ENCODE data around the gene XPR1. TPM values are rescaled to one million over a fixed set of nuclear protein-coding genes. Genes with fewer than 3 reads are reported as not detected.

XPR1 gene
- total RNA-seq, 1 donor from 2014 or later, result 35.2 TPM

DNA sequence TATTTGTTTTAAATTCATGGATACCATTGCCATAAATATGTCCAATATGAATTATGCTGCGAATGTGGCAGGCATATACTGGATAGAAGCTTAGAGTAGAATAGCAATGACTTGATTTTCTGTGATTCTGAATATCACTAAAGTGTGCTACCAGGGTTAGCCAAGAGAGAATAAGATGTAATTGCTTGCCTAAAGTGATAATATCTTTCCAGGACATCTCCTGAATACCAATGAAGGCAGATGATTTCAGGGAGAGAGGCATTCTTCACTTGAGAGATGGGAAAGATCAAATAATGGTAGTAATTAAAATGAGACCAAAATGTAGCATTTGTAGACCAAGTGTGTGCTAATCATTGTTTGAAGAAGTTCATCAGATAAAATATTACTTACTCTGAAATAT is 227.5 kb downstream of the XPR1 start:
- no peak overlapping the region for H3K4me2 ChIP-seq (ENCODE audit: low read length)
- H3K4me1 ChIP-seq (ENCODE audit: insufficient read depth, low read length), result peaks cover 4% of the 10 kb centered on the region
- no peak for DNase-seq (ENCODE audit: low read depth)
- H3K27me3 Mint-ChIP-seq (ENCODE audit: low read depth, unreplicated experiment), result no peaks in the 10 kb centered on the region
- H3K27me3 ChIP-seq (ENCODE audit: insufficient read depth, low read length), result no peaks in the 10 kb centered on the region
- no peak overlapping the region for H3K4me3 ChIP-seq (ENCODE audit: insufficient read depth, low read depth, low read length)
- no peaks in the 10 kb centered on the region for H3K9me3 Mint-ChIP-seq (ENCODE audit: unreplicated experiment)
- no peaks in the 10 kb centered on the region for H3K9me3 ChIP-seq (ENCODE audit: insufficient read depth, low read depth, low read length)
- peaks cover 7% of the 10 kb centered on the region for H3K4me1 Mint-ChIP-seq (ENCODE audit: low read depth, unreplicated experiment)
- no peak overlapping the region for H3K27ac ChIP-seq (ENCODE audit: low read depth, low read length)
- H3K36me3 ChIP-seq (ENCODE audit: insufficient read depth, low read length), result no peaks in the 10 kb centered on the region
- no peak for FAIRE-seq
- no peak overlapping the region for H3K4me3 Mint-ChIP-seq (ENCODE audit: unreplicated experiment)
- H3K9ac ChIP-seq (ENCODE audit: low read length), result no peak overlapping the region
- H3K27ac Mint-ChIP-seq (ENCODE audit: unreplicated experiment), result no peak overlapping the region
- no peaks in the 10 kb centered on the region for H4K20me1 ChIP-seq (ENCODE audit: insufficient read depth, low read length)
- no peak overlapping the region for H2AFZ ChIP-seq (ENCODE audit: low read depth, low read length)
- no peaks in the 10 kb centered on the region for H3K79me2 ChIP-seq (ENCODE audit: insufficient read depth, low read length)
- TF ChIP-seq, protein P1, sequence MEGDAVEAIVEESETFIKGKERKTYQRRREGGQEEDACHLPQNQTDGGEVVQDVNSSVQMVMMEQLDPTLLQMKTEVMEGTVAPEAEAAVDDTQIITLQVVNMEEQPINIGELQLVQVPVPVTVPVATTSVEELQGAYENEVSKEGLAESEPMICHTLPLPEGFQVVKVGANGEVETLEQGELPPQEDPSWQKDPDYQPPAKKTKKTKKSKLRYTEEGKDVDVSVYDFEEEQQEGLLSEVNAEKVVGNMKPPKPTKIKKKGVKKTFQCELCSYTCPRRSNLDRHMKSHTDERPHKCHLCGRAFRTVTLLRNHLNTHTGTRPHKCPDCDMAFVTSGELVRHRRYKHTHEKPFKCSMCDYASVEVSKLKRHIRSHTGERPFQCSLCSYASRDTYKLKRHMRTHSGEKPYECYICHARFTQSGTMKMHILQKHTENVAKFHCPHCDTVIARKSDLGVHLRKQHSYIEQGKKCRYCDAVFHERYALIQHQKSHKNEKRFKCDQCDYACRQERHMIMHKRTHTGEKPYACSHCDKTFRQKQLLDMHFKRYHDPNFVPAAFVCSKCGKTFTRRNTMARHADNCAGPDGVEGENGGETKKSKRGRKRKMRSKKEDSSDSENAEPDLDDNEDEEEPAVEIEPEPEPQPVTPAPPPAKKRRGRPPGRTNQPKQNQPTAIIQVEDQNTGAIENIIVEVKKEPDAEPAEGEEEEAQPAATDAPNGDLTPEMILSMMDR (IDR thresholded peaks at IDR 0.05; ENCODE audit: insufficient read depth, low read depth, low read length), result no peak
- TF ChIP-seq EZH2 (IDR thresholded peaks at IDR 0.05; ENCODE audit: insufficient read depth, low read length), result no peak
- H3K36me3 Mint-ChIP-seq (ENCODE audit: low read depth, unreplicated experiment), result no peaks in the 10 kb centered on the region

DNA sequence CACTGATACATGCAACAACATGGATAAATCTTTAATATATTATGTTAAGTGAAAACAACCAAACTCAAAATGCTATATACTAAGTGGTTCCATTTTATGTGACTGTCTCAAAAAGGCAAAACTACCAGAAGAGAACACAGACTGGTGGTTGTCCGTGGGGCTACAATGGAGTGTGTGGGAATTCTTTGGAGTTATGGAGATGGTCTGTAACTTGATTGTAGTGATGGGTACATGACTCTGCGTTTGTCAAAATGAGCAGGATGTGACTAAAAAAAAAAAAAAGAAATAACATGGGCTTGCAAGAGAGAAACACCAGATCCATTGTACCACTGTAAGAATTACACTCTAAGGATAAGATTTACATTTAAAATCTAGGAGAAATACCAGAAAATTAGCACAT is 228.7 kb downstream of the XPR1 start:
- Histone ChIP-seq H3K4me2 (ENCODE audit: low read length) (no peak overlapping the region), H3K4me1 (ENCODE audit: insufficient read depth, low read length) (no peaks in the 10 kb centered on the region), H2AFZ (ENCODE audit: low read depth, low read length) (no peak overlapping the region), H3K4me3 (ENCODE audit: insufficient read depth, low read depth, low read length) (no peak overlapping the region), H3K9ac (ENCODE audit: low read length) (no peak overlapping the region), H3K79me2 (ENCODE audit: insufficient read depth, low read length) (no peaks in the 10 kb centered on the region), H3K27ac (ENCODE audit: low read depth, low read length) (no peak overlapping the region), H3K9me3 (ENCODE audit: insufficient read depth, low read depth, low read length) (no peaks in the 10 kb centered on the region), H3K27me3 (ENCODE audit: insufficient read depth, low read length) (no peaks in the 10 kb centered on the region), H3K36me3 (ENCODE audit: insufficient read depth, low read length) (no peaks in the 10 kb centered on the region), H4K20me1 (ENCODE audit: insufficient read depth, low read length) (no peaks in the 10 kb centered on the region)
- FAIRE-seq (no peak), DNase-seq (ENCODE audit: low read depth) (no peak)
- Mint-ChIP-seq H3K27ac (ENCODE audit: unreplicated experiment) (no peak overlapping the region), H3K4me1 (ENCODE audit: low read depth, unreplicated experiment) (peaks cover 3% of the 10 kb centered on the region), H3K4me3 (ENCODE audit: unreplicated experiment) (no peak overlapping the region), H3K27me3 (ENCODE audit: low read depth, unreplicated experiment) (no peaks in the 10 kb centered on the region), H3K36me3 (ENCODE audit: low read depth, unreplicated experiment) (no peaks in the 10 kb centered on the region), H3K9me3 (ENCODE audit: unreplicated experiment) (no peaks in the 10 kb centered on the region)
- TF ChIP-seq, protein P1 (IDR thresholded peaks at IDR 0.05; ENCODE audit: insufficient read depth, low read depth, low read length), result no peak
- no peak for TF ChIP-seq EZH2 (IDR thresholded peaks at IDR 0.05; ENCODE audit: insufficient read depth, low read length)

DNA sequence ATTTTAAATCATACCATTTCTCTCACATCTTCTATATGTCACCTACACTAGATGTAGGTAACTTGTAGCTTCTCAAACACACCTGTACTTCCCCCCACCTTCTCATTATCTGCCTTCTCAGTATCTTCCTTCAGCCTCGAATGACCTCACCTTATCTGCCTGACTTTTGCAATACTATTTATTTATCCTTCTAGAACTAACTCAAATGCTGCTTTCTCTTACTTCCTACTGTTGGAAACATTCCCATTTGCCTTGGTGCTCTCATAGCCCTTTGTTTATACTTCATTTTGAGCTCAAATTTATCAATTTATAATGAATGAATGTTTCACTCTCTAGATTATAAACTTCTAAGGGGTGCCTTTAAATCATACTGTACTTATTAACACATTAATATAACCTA is 230.5 kb downstream of the XPR1 start:
- Histone ChIP-seq H4K20me1 (ENCODE audit: insufficient read depth, low read length) (no peaks in the 10 kb centered on the region), H3K4me2 (ENCODE audit: low read length) (no peak overlapping the region), H3K27me3 (ENCODE audit: insufficient read depth, low read length) (no peaks in the 10 kb centered on the region), H3K9me3 (ENCODE audit: insufficient read depth, low read depth, low read length) (no peaks in the 10 kb centered on the region), H3K4me1 (ENCODE audit: insufficient read depth, low read length) (no peaks in the 10 kb centered on the region), H3K36me3 (ENCODE audit: insufficient read depth, low read length) (no peaks in the 10 kb centered on the region), H3K9ac (ENCODE audit: low read length) (no peak overlapping the region), H3K4me3 (ENCODE audit: insufficient read depth, low read depth, low read length) (no peak overlapping the region), H2AFZ (ENCODE audit: low read depth, low read length) (no peak overlapping the region), H3K79me2 (ENCODE audit: insufficient read depth, low read length) (no peaks in the 10 kb centered on the region), H3K27ac (ENCODE audit: low read depth, low read length) (no peak overlapping the region)
- H3K36me3 Mint-ChIP-seq (ENCODE audit: low read depth, unreplicated experiment), result no peaks in the 10 kb centered on the region
- no peak for FAIRE-seq
- no peak overlapping the region for H3K4me3 Mint-ChIP-seq (ENCODE audit: unreplicated experiment)
- H3K9me3 Mint-ChIP-seq (ENCODE audit: unreplicated experiment), result no peaks in the 10 kb centered on the region
- H3K4me1 Mint-ChIP-seq (ENCODE audit: low read depth, unreplicated experiment), result peaks cover 3% of the 10 kb centered on the region
- TF ChIP-seq, protein P1 (IDR thresholded peaks at IDR 0.05; ENCODE audit: insufficient read depth, low read depth, low read length), result no peak
- no peak for TF ChIP-seq EZH2 (IDR thresholded peaks at IDR 0.05; ENCODE audit: insufficient read depth, low read length)
- H3K27ac Mint-ChIP-seq (ENCODE audit: unreplicated experiment), result no peak overlapping the region
- DNase-seq (ENCODE audit: low read depth), result no peak
- no peaks in the 10 kb centered on the region for H3K27me3 Mint-ChIP-seq (ENCODE audit: low read depth, unreplicated experiment)
